ENCODE results near the gene NTSR1.

Gene NTSR1

GRCh38 chr20:62695448-62696414 is 12.9 kb upstream of the NTSR1 start:
- DNase-seq = no peak

- DNase-seq = no peak
Observed at GRCh38 chr20:62696434-62696957, 12.1 kb upstream of the NTSR1 start.

DNA sequence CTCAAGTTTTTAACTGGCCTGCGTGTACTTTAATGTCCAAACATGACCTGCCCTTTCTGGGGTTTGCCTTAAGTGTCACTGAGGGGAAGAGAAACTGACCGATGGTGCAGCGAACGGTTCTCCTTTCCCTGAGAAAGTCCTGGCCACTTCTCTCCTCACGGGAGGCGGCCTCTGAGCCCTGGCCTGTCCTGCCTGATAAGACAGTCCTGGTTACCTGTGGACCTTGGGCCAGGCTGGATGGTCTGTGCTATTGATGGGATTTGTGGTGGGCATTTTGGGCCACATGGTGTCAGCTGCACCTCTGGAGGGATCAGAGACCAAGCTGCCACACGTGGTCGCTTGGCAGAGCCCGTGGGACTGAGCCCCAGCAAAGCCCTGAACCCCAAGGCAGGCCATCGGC is 11.6 kb upstream of the NTSR1 start:
- no peak for DNase-seq

- no peak for DNase-seq
Observed at GRCh38 chr20:62697468-62697912, 11.1 kb upstream of the NTSR1 start.

DNA sequence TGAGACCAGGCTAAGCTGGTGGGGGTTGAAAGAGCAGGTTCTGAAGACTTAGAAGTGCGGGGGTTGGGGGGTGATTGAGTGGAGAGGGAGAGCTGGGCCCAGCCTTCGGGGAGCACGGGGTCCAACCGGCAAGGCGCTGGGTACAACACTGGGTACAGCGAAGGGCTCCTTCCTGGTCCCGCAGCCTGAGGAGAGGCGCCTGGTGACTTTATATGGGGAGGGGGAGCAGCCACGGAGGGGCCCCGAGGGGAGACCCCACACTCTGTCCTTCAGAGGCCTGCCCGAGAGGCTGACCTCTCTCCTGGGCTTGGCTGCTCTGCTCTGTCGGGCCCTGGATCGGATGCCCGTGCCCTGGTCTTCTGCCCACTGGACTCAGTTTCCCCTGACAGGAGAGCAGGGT is 10.4 kb upstream of the NTSR1 start:
- DNase-seq = no peak

DNA sequence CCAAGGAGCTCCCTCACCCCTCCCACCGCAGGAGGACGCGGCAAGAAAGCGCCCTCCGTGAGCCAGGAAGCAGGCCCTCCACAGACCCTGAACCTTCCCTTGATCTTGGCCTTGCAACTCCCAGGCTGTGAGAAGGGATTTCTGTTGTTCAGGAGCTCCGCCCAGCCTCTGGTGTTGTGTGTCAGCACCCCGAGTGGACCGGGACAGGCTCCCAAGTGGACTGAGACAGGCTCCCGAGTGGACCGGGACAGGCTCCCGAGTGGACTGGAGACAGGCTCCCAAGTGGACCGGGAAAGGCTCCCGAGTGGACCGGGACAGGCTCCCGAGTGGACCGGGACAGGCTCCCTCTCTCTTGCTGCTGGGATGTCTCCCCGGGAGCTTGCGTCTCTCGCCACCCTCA is 9.3 kb upstream of the NTSR1 start:
- DNase-seq = no peak

- DNase-seq = no peak
Observed at GRCh38 chr20:62699741-62700140, 8.9 kb upstream of the NTSR1 start.

- no peak for DNase-seq
Observed at GRCh38 chr20:62700261-62700930, 8.2 kb upstream of the NTSR1 start.

GRCh38 chr20:62701161-62702012 is 7.2 kb upstream of the NTSR1 start:
- DNase-seq = no peak

GRCh38 chr20:62702013-62702300 is 6.7 kb upstream of the NTSR1 start:
- DNase-seq = no peak

GRCh38 chr20:62702895-62703852 is 5.5 kb upstream of the NTSR1 start:
- no peak for DNase-seq

- DNase-seq = no peak
Observed at GRCh38 chr20:62703853-62704228, 4.8 kb upstream of the NTSR1 start.

- peak; percentile 94 for DNase-seq
Observed at GRCh38 chr20:62704341-62704948, 4.2 kb upstream of the NTSR1 start.

DNA sequence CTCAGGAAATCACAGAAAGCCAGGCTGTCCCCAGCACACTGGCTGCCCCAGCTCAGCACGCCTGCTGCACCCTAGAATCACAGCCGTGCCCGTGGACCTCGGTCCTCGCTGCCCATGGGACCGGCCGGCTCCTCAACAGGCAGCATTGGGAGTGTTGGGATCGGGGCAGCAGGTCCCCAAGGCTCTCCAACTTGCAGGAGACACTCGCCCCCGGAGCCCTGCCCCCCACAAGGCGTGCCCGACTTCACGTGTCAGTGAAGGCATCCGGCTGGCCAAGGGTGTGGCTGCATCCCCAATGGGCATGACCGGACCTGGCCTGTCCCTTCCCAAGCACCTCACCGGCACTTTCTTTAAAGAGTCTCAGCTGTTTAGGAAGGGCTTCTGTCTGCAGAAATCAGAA is 3.0 kb upstream of the NTSR1 start:
- DNase-seq = no peak

GRCh38 chr20:62706344-62706743 is 2.3 kb upstream of the NTSR1 start:
- DNase-seq = no peak

DNA sequence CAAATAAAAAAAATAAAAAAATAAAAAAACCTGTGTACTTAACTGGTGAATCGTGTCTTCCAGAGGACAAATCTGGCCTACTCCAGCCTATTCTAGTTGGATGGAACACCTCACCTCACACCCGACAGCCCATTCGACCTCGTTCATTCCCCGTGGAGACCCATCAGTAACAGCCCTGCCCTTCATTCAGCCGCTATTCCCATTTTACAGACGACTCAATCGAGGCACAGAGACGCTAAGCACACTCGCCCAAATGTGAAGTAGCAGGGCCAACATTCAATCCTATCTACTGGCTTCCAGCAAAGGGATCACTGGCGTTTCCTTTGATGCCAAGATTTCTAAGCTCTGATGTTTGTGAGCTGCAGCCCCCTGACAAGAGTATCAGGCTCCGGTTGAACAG is 1.8 kb upstream of the NTSR1 start:
- DNase-seq = no peak

GRCh38 chr20:62707276-62707920 is 1.2 kb upstream of the NTSR1 start:
- no peak for DNase-seq

DNA sequence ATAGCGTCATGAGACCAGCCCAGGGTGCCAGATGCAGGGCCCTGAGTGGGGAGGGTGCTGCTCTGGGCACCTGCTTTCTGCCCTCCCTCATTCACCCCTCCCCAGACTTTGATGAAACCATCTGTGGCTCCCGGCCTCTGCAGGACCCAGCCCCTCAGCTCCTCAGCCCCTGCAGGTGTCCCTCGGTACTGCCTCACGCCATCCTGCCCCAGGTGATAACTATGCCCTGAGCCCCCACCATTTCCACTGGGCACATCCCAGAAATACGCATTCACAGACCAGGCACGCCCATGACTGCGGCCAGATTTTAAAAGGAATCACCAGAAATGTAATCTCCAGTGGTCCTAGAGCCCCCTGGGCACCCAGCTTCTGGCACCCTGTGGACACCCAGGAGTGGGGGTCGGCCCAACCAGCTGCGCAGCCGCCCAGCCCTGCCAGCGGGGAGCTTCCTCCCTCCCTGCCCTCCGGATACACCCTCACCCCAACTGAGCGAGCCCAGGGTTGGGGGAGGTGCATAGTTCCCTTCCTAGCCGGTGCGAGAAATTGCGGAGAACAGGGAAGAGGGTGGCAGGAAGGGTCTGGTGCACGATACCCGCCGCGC is 615 bp upstream of the NTSR1 start:
- DNase-seq = no peak

DNA sequence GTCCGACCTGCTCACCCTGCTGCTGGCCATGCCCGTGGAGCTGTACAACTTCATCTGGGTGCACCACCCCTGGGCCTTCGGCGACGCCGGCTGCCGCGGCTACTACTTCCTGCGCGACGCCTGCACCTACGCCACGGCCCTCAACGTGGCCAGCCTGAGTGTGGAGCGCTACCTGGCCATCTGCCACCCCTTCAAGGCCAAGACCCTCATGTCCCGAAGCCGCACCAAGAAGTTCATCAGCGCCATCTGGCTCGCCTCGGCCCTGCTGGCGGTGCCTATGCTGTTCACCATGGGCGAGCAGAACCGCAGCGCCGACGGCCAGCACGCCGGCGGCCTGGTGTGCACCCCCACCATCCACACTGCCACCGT is 885 bp downstream of the NTSR1 start:
- no peak for DNase-seq

- DNase-seq = no peak
Observed at GRCh38 chr20:62710221-62710885, 1.7 kb downstream of the NTSR1 start.
